ENCODE results near the gene TOR1AIP2.

GRCh38 chr1:179810367-179810715 lies 67.3 kb downstream of the TOR1AIP2 start:
- TF ChIP-seq, protein P1, sequence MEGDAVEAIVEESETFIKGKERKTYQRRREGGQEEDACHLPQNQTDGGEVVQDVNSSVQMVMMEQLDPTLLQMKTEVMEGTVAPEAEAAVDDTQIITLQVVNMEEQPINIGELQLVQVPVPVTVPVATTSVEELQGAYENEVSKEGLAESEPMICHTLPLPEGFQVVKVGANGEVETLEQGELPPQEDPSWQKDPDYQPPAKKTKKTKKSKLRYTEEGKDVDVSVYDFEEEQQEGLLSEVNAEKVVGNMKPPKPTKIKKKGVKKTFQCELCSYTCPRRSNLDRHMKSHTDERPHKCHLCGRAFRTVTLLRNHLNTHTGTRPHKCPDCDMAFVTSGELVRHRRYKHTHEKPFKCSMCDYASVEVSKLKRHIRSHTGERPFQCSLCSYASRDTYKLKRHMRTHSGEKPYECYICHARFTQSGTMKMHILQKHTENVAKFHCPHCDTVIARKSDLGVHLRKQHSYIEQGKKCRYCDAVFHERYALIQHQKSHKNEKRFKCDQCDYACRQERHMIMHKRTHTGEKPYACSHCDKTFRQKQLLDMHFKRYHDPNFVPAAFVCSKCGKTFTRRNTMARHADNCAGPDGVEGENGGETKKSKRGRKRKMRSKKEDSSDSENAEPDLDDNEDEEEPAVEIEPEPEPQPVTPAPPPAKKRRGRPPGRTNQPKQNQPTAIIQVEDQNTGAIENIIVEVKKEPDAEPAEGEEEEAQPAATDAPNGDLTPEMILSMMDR (IDR thresholded peaks at IDR 0.05) = no peak
- no peak for TF ChIP-seq POLR2A (IDR thresholded peaks at IDR 0.05)
